Measurements from ENCODE around the gene TFG. TPM values are rescaled to one million over a fixed set of nuclear protein-coding genes. Genes with fewer than 3 reads are reported as not detected.
A peak's percentile ranks its signal among the peaks of the same experiment; 100 is the strongest.

The TFG gene
- total and polyA plus RNA-seq, 4 donors, result 46.3 to 120 (median 104) TPM

DNA sequence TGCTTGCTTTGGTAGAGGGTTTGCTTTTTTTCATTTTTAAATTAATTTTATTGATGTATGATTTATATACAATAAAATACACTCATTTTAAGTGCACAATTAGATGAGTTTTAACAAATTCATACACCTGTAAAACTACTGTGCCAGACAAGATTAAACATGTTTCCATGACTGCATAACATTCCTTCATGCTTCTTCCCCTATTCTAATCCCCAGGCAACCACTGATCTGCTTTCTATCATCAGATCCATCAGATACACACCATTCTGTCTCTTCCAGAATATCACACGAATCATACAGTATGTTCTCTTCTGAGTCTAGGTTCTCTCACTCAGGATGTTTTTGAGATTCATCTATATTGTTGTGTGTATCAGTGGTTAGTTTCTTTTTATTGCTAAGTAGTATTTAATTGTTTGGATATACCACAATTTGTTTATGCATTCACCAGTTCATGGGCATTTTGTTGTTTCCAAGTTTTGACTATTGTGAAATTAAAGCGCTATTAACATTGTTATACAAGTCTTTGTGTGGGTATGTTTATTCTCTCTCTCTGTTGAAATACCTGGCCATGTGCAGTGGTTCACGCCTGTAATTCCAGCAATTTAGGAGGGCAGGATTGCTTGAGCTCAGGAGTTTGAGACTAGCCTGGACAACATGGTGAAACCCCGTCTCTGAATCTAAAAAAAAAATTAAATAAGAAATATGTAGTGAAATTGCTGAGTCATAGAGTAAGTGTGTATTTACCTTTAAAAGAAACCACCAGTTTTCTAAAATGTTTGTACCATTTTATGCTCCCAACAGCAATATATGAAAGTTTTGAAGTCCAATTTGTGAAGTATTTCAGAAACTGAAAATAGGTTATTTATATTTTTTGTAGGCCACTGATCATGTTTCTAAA is 7.0 kb upstream of the TFG start:
- Histone ChIP-seq H3K27me3 (ENCODE audit: control insufficient read depth, insufficient read depth, low read length) (peaks cover 19% of the 10 kb centered on the region), H3K36me3 (ENCODE audit: control insufficient read depth, insufficient read depth, low read length) (no peaks in the 10 kb centered on the region), H3K27ac (ENCODE audit: low read depth, low read length) (no peak overlapping the region), H3K4me1 (ENCODE audit: control insufficient read depth, insufficient read depth, low read length) (no peaks in the 10 kb centered on the region), H3K9me3 (ENCODE audit: control insufficient read depth, insufficient read depth, low read length) (no peaks in the 10 kb centered on the region), H3K4me3 (ENCODE audit: low read depth, low read length) (no peak overlapping the region)
- 100% methylated on average over 1 of the region's 4 CpGs for WGBS (ENCODE audit: insufficient coverage)
- DNase-seq (ENCODE audit: low read depth in 4 of 6, low spot score in 6 of 6), result no peak

DNA sequence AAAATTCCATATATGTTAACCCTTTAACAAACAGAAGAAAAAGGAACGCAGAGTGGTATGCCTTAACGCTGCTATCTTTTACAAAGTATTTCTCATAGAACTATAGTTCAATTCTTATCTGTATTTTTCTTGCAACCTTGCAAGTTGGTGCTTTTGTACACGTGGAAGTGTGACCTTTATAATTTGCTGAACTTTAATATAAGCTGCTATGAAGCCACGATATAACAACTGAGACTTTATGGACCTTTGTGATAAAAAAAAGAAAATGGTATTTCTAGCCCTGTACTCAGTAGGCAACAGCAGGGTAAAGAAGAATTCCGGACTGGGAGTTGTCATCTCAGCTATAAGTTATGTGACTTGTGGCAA is 6.3 kb upstream of the TFG start:
- Histone ChIP-seq H3K27ac (ENCODE audit: low read depth, low read length) (no peak overlapping the region), H3K9me3 (ENCODE audit: control insufficient read depth, insufficient read depth, low read length) (no peaks in the 10 kb centered on the region), H3K27me3 (ENCODE audit: control insufficient read depth, insufficient read depth, low read length) (peaks cover 22% of the 10 kb centered on the region), H3K4me3 (ENCODE audit: low read depth, low read length) (no peak overlapping the region), H3K36me3 (ENCODE audit: control insufficient read depth, insufficient read depth, low read length) (no peaks in the 10 kb centered on the region), H3K4me1 (ENCODE audit: control insufficient read depth, insufficient read depth, low read length) (no peaks in the 10 kb centered on the region)
- WGBS (ENCODE audit: insufficient coverage), result 100% methylated on average over 1 of the region's 5 CpGs
- no peak for DNase-seq (ENCODE audit: low read depth in 4 of 6, low spot score in 6 of 6)

DNA sequence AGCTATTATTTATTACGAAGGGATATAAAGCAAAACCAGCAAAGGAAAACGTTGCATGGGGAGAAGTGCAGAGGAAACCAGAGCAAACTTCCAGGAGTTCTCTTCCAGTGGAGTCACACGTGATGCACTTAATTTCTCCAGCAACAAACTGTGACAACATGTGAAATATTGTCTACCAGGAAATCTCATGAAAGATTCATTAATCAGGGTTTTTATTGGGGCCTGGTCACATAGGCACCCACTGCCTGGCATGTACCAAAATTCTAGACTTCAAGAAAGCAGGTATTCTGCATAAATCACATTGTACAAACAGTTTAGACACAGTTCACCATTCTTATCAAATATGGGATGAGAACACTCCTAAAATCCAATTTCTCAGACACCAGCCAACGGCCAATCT is 5.4 kb upstream of the TFG start:
- WGBS (ENCODE audit: insufficient coverage), result 33% methylated on average over 1 of the region's 4 CpGs

DNA sequence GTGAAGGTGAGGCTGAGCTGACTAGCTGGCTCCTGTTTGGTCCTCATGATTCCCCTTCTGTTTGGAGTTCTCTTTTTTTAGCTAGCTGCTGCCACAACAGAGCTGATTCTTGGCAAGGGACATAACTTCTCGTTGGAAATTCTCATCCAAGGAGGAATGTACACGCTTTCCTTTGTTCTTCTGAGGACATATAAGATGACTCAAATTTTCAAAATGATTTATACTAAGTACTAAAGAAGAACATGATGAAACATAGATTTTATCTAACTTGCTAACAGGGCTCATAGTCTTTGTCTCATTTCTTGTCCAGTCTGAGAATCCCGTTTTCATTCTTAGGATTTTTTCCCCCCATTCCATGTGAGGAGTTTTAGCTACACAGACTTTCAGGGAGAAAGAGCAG is 2.9 kb upstream of the TFG start:
- Histone ChIP-seq H3K9me3 (ENCODE audit: control insufficient read depth, insufficient read depth, low read length) (no peaks in the 10 kb centered on the region), H3K27me3 (ENCODE audit: control insufficient read depth, insufficient read depth, low read length) (peaks cover 22% of the 10 kb centered on the region), H3K36me3 (ENCODE audit: control insufficient read depth, insufficient read depth, low read length) (no peaks in the 10 kb centered on the region), H3K4me3 (ENCODE audit: low read depth, low read length) (no peak overlapping the region), H3K27ac (ENCODE audit: low read depth, low read length) (no peak overlapping the region), H3K4me1 (ENCODE audit: control insufficient read depth, insufficient read depth, low read length) (peaks cover 9% of the 10 kb centered on the region)
- DNase-seq (ENCODE audit: low read depth in 4 of 6, low spot score in 6 of 6), result no peak
- WGBS (ENCODE audit: insufficient coverage), result no CpG with 5 or more reads among the region's 3 CpGs

More for the DNA sequence above, 5.4 kb upstream of the TFG start:
- no peaks in the 10 kb centered on the region for H3K36me3 ChIP-seq (ENCODE audit: control insufficient read depth, insufficient read depth, low read length)
- H3K4me1 ChIP-seq (ENCODE audit: control insufficient read depth, insufficient read depth, low read length), result no peaks in the 10 kb centered on the region
- H3K27ac ChIP-seq (ENCODE audit: low read depth, low read length), result no peak overlapping the region
- H3K27me3 ChIP-seq (ENCODE audit: control insufficient read depth, insufficient read depth, low read length), result peaks cover 22% of the 10 kb centered on the region
- no peak for DNase-seq (ENCODE audit: low read depth in 4 of 6, low spot score in 6 of 6)
- H3K9me3 ChIP-seq (ENCODE audit: control insufficient read depth, insufficient read depth, low read length), result no peaks in the 10 kb centered on the region
- H3K4me3 ChIP-seq (ENCODE audit: low read depth, low read length), result no peak overlapping the region

DNA sequence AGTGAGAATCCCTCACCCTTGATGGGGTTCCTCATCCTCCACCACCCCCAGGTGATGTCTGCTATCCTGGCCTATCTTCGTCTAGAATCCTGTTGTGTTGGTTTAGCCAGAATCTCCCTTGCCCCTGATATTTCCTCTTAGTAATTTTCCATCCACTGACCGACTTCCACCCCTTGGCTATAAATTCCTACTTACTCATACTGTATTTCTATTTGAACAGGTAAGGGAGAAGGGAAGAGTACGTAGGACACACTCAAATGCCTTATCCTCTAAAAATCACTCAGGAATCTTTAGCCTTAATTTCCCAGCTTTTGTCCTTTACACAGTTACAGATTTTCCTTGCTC is 678 bp upstream of the TFG start:
- Histone ChIP-seq H3K4me1 (ENCODE audit: control insufficient read depth, insufficient read depth, low read length) (peaks cover 9% of the 10 kb centered on the region), H3K36me3 (ENCODE audit: control insufficient read depth, insufficient read depth, low read length) (no peaks in the 10 kb centered on the region), H3K9me3 (ENCODE audit: control insufficient read depth, insufficient read depth, low read length) (no peaks in the 10 kb centered on the region), H3K27ac (ENCODE audit: low read depth, low read length) (peak overlapping the region; percentile 97), H3K4me3 (ENCODE audit: low read depth, low read length) (peak overlapping the region; percentile 88), H3K27me3 (ENCODE audit: control insufficient read depth, insufficient read depth, low read length) (peaks cover 22% of the 10 kb centered on the region)
- 100% methylated on average over 1 of the region's 3 CpGs for WGBS (ENCODE audit: insufficient coverage)
- no peak for DNase-seq (ENCODE audit: low read depth in 4 of 6, low spot score in 6 of 6)

DNA sequence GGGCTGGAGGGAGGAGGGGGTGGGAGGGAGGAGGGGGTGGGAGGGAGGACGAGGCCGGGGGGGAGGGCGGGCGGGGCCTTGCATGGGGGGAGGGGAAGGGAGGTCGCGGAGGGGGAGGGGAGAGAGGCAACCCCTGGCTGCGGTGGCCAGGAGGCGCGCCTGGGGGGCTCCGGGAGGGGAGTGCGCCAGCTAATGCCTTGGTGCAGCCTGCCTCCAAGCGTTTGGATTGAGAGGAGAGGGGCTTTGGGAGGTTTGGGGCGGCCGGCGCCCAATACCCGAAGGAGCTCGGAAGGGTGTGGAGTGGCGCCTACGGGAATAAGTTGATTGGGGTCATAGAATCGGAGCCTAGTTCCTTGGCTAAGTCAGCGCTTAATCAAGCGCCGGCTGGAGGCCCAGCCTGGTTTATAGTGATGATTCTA is 557 bp downstream of the TFG start:
- Histone ChIP-seq H3K4me3 (ENCODE audit: low read depth, low read length) (peak overlapping the region; percentile 88), H3K4me1 (ENCODE audit: control insufficient read depth, insufficient read depth, low read length) (peaks cover 9% of the 10 kb centered on the region), H3K36me3 (ENCODE audit: control insufficient read depth, insufficient read depth, low read length) (peaks cover 6% of the 10 kb centered on the region), H3K9me3 (ENCODE audit: control insufficient read depth, insufficient read depth, low read length) (no peaks in the 10 kb centered on the region), H3K27me3 (ENCODE audit: control insufficient read depth, insufficient read depth, low read length) (peaks cover 18% of the 10 kb centered on the region), H3K27ac (ENCODE audit: low read depth, low read length) (peak overlapping the region; percentile 97)
- DNase-seq (ENCODE audit: low read depth in 4 of 6, low spot score in 6 of 6), result peak in 4 of 6 donors; percentile 17 to 67 (median 26)
- 0% methylated on average over 19 of the region's 23 CpGs for WGBS (ENCODE audit: insufficient coverage)

DNA sequence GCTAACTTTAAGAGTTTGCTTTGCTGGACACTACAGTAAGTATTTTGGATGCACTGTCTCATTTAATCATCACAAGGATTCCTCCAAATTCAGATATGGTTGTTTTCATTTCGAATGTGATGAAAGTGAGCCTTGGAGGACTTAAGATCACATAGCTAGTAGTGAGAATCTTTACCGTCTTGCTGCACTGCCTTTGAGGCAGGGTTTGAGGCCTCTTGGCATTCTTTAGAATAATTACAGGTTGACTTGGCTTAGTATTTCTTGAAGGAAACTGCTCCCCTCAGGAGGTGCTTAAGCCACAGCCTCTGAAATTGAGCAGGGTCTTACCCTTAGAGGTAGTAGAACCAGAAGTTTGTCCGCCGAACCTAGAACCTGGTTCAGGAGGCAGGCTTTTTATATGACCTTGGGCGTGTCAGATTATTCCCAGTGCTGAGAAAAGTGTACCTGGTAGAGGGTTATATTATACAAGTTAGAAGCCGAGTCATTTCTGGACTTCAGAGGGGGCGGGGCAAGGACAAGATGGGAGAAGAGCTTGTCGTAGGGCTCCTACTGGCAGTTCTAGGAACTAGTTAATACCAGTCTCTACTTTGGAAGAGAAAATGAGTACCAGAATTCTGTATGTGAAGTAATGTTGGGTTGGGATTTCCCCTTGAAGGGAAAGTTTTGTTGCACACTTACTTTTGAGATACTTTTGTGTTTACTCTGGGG is 1.1 kb downstream of the TFG start:
- Histone ChIP-seq H3K4me3 (ENCODE audit: low read depth, low read length) (peak overlapping the region; percentile 88), H3K27ac (ENCODE audit: low read depth, low read length) (peak overlapping the region; percentile 97), H3K9me3 (ENCODE audit: control insufficient read depth, insufficient read depth, low read length) (no peaks in the 10 kb centered on the region), H3K27me3 (ENCODE audit: control insufficient read depth, insufficient read depth, low read length) (peaks cover 18% of the 10 kb centered on the region), H3K4me1 (ENCODE audit: control insufficient read depth, insufficient read depth, low read length) (peaks cover 9% of the 10 kb centered on the region), H3K36me3 (ENCODE audit: control insufficient read depth, insufficient read depth, low read length) (peaks cover 6% of the 10 kb centered on the region)
- WGBS (ENCODE audit: insufficient coverage), result 30% methylated on average over 7 of the region's 8 CpGs
- peak in 3 of 6 donors; percentile 12 to 17 (median 13) for DNase-seq (ENCODE audit: low read depth in 4 of 6, low spot score in 6 of 6)

DNA sequence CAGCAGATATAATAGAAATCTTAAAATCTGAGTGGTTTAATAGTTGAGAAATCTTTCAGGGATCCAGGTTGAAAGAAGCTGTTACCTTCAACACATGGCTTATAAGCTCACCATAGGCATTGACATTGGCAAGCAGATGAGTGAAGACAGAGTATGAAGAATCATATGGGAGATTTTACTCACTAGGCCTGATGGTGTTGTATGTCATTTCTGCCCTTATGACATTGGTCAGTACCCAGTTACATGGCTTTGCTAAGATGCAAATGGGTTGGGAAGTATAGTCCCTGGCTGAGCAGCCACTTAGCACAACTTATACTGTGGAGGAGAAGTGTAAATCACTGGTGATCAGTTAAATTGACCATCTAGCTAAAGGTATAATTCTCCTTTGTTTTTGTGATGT is 5.9 kb downstream of the TFG start:
- no peak overlapping the region for H3K4me3 ChIP-seq (ENCODE audit: low read depth, low read length)
- H3K4me1 ChIP-seq (ENCODE audit: control insufficient read depth, insufficient read depth, low read length), result peaks cover 9% of the 10 kb centered on the region
- H3K9me3 ChIP-seq (ENCODE audit: control insufficient read depth, insufficient read depth, low read length), result no peaks in the 10 kb centered on the region
- no peak for DNase-seq (ENCODE audit: low read depth in 4 of 6, low spot score in 6 of 6)
- H3K36me3 ChIP-seq (ENCODE audit: control insufficient read depth, insufficient read depth, low read length), result peaks cover 11% of the 10 kb centered on the region
- no peak overlapping the region for H3K27ac ChIP-seq (ENCODE audit: low read depth, low read length)
- no peaks in the 10 kb centered on the region for H3K27me3 ChIP-seq (ENCODE audit: control insufficient read depth, insufficient read depth, low read length)

DNA sequence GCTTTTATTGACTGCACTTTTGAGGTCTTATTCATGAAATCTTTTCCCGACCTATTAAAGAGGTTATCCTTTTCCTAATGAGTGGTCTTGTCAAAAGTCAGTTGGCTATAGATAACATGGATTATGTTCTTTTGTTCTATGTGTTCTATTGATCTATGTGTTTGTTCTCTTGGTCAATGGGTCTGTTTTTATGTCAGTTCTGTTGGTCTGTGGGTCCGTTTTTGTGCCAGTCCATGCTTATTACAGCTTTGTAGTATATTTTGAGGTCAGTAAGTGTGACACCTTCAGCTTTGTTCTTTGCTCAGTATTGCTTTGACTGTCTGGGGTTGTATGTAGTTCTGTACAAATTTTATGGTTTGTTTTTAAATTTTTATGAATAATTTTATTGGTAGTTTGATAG is 7.8 kb downstream of the TFG start:
- WGBS (ENCODE audit: insufficient coverage), result 22% methylated on average over 1 of the region's 2 CpGs
- no peaks in the 10 kb centered on the region for H3K27me3 ChIP-seq (ENCODE audit: control insufficient read depth, insufficient read depth, low read length)
- no peak overlapping the region for H3K4me3 ChIP-seq (ENCODE audit: low read depth, low read length)
- H3K36me3 ChIP-seq (ENCODE audit: control insufficient read depth, insufficient read depth, low read length), result peaks cover 16% of the 10 kb centered on the region
- no peaks in the 10 kb centered on the region for H3K4me1 ChIP-seq (ENCODE audit: control insufficient read depth, insufficient read depth, low read length)
- no peak for DNase-seq (ENCODE audit: low read depth in 4 of 6, low spot score in 6 of 6)
- H3K27ac ChIP-seq (ENCODE audit: low read depth, low read length), result no peak overlapping the region
- H3K9me3 ChIP-seq (ENCODE audit: control insufficient read depth, insufficient read depth, low read length), result no peaks in the 10 kb centered on the region

All from spinal cord (tissue), 10 donors.